Lung (tissue), 12 donors: Measurements from ENCODE around the gene ZNF670. TPM values are rescaled to one million over a fixed set of nuclear protein-coding genes. Genes with fewer than 3 reads are reported as not detected.

Experiments
- ATAC-seq: fragments of 200-7000 bp; cut with Tn5 transposase; one replicate; pipeline ENCODE4 v1.9.1; 2020; ENCODE audit warnings: moderate number of reproducible peaks; ENCODE audit not compliant: insufficient read depth, low FRiP score
- DNase-seq, 3 donors: peaks; one replicate each; pipeline ENCODE4 v3.0.0-alpha.2; 2013 to 2017
- H3K27ac ChIP-seq, 2 donors: one replicate each; pipeline ENCODE4 v1.5.1; 2013; ENCODE audit warnings: mild to moderate bottlenecking in 2 of 2, moderate library complexity in 2 of 2, control low read depth in 1 of 2, inconsistent platforms in 1 of 2, low read depth in 1 of 2, low read length in 1 of 2
- H3K27me3 ChIP-seq, 3 donors: one replicate each; pipeline ENCODE4 v1.5.1; 2013; ENCODE audit warnings: low read length in 2 of 3; ENCODE audit not compliant: control insufficient read depth in 3 of 3, insufficient read depth in 3 of 3
- H3K36me3 ChIP-seq, 4 donors: one replicate each; pipeline ENCODE4 v1.5.1; 2013; ENCODE audit warnings: low read length in 4 of 4, mild to moderate bottlenecking in 1 of 4, moderate library complexity in 1 of 4; ENCODE audit not compliant: control insufficient read depth in 4 of 4, insufficient read depth in 4 of 4
- H3K4me1 ChIP-seq, 5 donors: one replicate each; pipeline ENCODE4 v1.5.1; 2013; ENCODE audit warnings: low read length in 5 of 5, mild to moderate bottlenecking in 2 of 5, moderate library complexity in 1 of 5; ENCODE audit not compliant: control insufficient read depth in 5 of 5, insufficient read depth in 5 of 5
- H3K4me3 ChIP-seq: one replicate; pipeline ENCODE4 v1.5.1; 2013; ENCODE audit warnings: mild to moderate bottlenecking, control low read depth, moderate library complexity
- H3K9ac ChIP-seq, 2 donors: one replicate each; pipeline ENCODE4 v1.5.1; 2013; ENCODE audit warnings: low read length in 2 of 2, control low read depth in 1 of 2; ENCODE audit not compliant: insufficient read depth in 1 of 2
- H3K9me3 ChIP-seq, 4 donors: one replicate each; pipeline ENCODE4 v1.5.1; 2013; ENCODE audit warnings: low read length in 3 of 4, mild to moderate bottlenecking in 1 of 4, moderate library complexity in 1 of 4; ENCODE audit not compliant: control insufficient read depth in 4 of 4, insufficient read depth in 3 of 4
- WGBS, 2 donors: extraction: QIAGEN DNeasy Blood & Tissue Kit; methylation state at CpG; one replicate each; pipeline ENCODE4 v1.1.7; 2013; 5-methylcytosine and 5-hydroxymethylcytosine counted together
- polyA plus RNA-seq, 2 donors: library from polyadenylated mRNA; stranded (reverse); fragments of 200-250 nt; gene quantifications; one replicate each; pipeline ENCODE4 v1.2.1, GENCODE V29; 2013
- total RNA-seq, 2 donors: library from RNA; depleted of rRNA in 1 of 2; stranded (reverse); fragments of >200 nt in 1 of 2; gene quantifications; one replicate each; pipeline ENCODE4 v1.2.1, GENCODE V29; 2014 to 2021
- TF ChIP-seq, protein P1 (sequence below): IDR thresholded peaks from 2 replicates; pipeline ENCODE4 v1.5.1; 2012; ENCODE audit warnings: mild to moderate bottlenecking; ENCODE audit errors: control extremely low read depth, extremely low read depth
- donor health status: control.
- donor health status: control.
- donor health status: Bipolar disorder and iron deficiency.
- donor health status: healthy.
- donor health status: DM: yes; HTN: yes; CAD: no.

ZNF670 gene
- total and polyA plus RNA-seq, 4 donors: 1.0 to 4.6 (median 2.8) TPM

DNA sequence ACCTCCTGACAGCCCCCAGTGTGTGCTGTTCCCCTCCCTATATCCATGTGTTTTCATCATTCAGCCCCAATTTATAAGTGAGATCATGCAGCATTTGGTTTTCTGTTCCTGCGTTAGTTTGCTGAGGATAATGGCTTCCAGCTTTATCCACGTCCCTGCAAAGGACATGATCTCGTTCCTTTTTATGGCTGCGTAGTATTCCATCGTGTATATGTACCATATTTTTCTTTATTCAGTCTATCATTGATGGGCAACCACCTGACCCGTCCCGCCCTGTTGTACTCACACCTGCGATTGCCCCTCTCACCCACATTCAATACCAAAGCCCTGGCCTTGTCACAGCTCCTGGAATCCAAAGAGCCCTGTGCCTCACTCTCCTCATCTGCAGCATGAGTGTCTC lies 6.2 kb upstream of the ZNF670 start:
- no peaks in the 10 kb centered on the region for H3K36me3 ChIP-seq
- WGBS, 2 donors: 96 to 97% methylated on average over 8 of the region's 8 CpGs
- H3K9ac ChIP-seq: no peak overlapping the region
- H3K27me3 ChIP-seq: no peaks in the 10 kb centered on the region
- no peaks in the 10 kb centered on the region for H3K9me3 ChIP-seq
- no peaks in the 10 kb centered on the region for H3K4me1 ChIP-seq
- ATAC-seq (no peak), DNase-seq (no peak)
- no peak overlapping the region for H3K4me3 ChIP-seq
- H3K27ac ChIP-seq: no peak overlapping the region
- TF ChIP-seq, protein P1, sequence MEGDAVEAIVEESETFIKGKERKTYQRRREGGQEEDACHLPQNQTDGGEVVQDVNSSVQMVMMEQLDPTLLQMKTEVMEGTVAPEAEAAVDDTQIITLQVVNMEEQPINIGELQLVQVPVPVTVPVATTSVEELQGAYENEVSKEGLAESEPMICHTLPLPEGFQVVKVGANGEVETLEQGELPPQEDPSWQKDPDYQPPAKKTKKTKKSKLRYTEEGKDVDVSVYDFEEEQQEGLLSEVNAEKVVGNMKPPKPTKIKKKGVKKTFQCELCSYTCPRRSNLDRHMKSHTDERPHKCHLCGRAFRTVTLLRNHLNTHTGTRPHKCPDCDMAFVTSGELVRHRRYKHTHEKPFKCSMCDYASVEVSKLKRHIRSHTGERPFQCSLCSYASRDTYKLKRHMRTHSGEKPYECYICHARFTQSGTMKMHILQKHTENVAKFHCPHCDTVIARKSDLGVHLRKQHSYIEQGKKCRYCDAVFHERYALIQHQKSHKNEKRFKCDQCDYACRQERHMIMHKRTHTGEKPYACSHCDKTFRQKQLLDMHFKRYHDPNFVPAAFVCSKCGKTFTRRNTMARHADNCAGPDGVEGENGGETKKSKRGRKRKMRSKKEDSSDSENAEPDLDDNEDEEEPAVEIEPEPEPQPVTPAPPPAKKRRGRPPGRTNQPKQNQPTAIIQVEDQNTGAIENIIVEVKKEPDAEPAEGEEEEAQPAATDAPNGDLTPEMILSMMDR: no peak

DNA sequence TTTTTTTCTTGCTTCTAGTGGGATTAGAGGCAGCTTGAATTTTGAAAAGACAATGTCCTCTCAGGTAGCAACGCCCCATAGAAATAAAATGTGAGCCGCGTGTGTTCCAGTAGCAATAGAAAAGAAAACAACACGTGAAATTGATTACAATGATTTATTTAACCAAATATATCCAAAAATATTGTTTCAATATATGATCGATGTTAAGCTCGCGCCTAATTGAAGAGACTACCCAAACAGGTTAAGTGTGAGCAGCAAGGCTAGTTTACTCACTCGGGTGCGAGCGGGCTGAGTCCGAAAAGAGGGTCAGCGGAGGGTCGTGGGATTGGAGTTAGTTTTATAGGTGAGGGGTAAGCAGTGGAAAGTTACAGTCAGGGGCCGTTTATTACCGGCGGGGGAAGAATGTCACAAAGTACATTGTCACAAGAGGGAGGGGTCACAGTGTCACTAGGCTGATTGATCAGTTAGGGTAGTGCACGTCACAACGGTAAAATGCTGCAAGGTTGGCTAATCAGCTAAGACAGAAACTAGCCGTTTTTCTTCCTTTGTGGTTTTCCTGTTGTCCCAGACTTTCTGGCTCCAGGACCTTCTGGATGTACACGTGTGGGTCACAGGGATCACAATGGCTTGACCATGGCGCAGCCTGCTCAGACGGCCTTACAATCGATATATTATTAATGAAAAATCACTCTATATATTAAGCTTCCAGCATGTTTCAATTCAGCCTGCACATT lies 697 bp upstream of the ZNF670 start:
- Histone ChIP-seq H3K27ac (no peak overlapping the region), H3K36me3 (no peaks in the 10 kb centered on the region), H3K4me1 (peaks cover 0 to 5% (median 3%) of the 10 kb centered on the region in 5 donors), H3K4me3 (no peak overlapping the region), H3K9ac (peak overlapping the region in 1 of 2 donors; percentile 87), H3K9me3 (peaks cover 0 to 2% (median under 1%) of the 10 kb centered on the region in 4 donors), H3K27me3 (no peaks in the 10 kb centered on the region)
- 33 to 41% methylated on average over 23 of the region's 23 CpGs for WGBS, 2 donors
- peak in 1 of 3 donors; percentile 2 for DNase-seq
- TF ChIP-seq, protein P1: no peak
- ATAC-seq: no peak

GRCh38 chr1:247077876-247078257 lies 744 bp downstream of the ZNF670 start:
- peaks cover 0 to 5% (median 3%) of the 10 kb centered on the region in 5 donors for H3K4me1 ChIP-seq
- H3K4me3 ChIP-seq: peak overlapping the region; percentile 70
- H3K27me3 ChIP-seq: no peaks in the 10 kb centered on the region
- 0 to 1% methylated on average over 8 of the region's 8 CpGs for WGBS, 2 donors
- H3K9ac ChIP-seq: peak overlapping the region; percentile 87 to 91
- ATAC-seq: no peak
- H3K36me3 ChIP-seq: no peaks in the 10 kb centered on the region
- DNase-seq: peak in 2 of 3 donors; percentile 20 to 27
- peak overlapping the region; percentile 83 for H3K27ac ChIP-seq
- peaks cover 0 to 3% (median under 1%) of the 10 kb centered on the region in 4 donors for H3K9me3 ChIP-seq
- TF ChIP-seq, protein P1: no peak
